ENCODE data around the gene MRM3.

DNA sequence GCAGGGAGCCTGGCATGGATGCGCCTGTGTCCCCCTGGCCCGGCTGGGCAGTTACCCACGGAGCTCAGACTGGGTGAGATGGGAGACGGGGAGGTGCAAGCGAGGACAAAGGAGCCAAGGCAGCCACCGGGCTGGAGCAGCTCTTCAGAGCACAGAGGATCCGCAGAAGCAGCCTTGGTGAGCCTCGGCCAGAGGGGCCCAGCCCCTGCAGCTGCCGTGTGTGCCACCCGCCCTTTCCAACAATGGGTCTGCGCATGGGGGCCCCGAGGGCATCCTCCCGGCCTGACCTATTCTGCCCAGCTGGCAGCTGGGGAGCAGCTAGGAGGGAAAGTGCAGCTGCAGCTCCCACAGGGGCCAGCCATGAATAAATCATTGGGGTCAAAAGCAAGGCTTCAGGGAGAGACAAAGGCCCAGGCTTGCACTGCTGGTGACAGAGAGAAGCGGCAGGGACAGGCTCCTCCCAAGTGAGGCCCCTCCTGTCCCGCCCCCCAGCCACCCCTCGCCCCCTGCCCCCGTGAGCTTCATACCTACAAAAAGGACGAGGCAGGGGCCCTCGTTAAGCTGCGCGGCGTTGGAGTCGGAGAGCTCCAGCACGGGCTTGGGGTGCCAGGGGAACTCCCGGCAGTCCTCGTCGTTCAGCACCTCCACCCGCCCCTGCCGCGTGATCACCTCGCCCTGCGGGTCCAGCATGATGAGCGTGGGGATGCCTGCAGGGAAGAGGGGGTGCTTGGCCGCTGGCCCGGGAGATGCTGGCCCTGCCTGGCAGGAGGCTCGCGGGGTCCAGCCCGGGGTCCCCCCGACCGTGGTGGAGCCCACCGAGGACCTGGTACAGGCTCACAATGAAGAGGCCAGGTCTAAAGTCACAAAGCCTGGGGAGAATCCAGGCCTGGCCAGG is 22.6 kb downstream of the MRM3 start:
- TF ChIP-seq CTCF (conservative IDR thresholded peaks at IDR 0.05; ENCODE audit: low read length) (no peak), EZH2phosphoT487 (IDR thresholded peaks at IDR 0.05; ENCODE audit: borderline replicate concordance) (no peak)

Data from Loucy (cell line).